8988T (cell line): ENCODE measurements around the gene PCYT2.
"Not testable (repeated sequence)": the region's sequence is repeated elsewhere in the genome, so short reads cannot be mapped to it uniquely, and the experiment has no call there.

ENCODE experiments used
- DNase-seq: peaks from one replicate; pipeline ENCODE4 v3.0.0; 2011

PCYT2 gene

GRCh38 chr17:81911277-81911961 is at the start of gene PCYT2:
Gene PCYT2, minus strand, starts transcription at chr17:81911399. Its CDS starts 44 bp downstream, at chr17:81911355.
- peak; percentile 97 for DNase-seq

GRCh38 chr17:81960130-81960958 is 49.1 kb upstream of the PCYT2 start:
- DNase-seq: no peak

GRCh38 chr17:81959362-81960129 is 48.3 kb upstream of the PCYT2 start:
- DNase-seq: peak; percentile 62

GRCh38 chr17:81958633-81959342 is 47.6 kb upstream of the PCYT2 start:
- DNase-seq: no peak

- no peak for DNase-seq
Observed at GRCh38 chr17:81957691-81958432, 46.7 kb upstream of the PCYT2 start.

- no peak for DNase-seq
Observed at GRCh38 chr17:81956607-81957589, 45.7 kb upstream of the PCYT2 start.

- DNase-seq: no peak
Observed at GRCh38 chr17:81955756-81956544, 44.8 kb upstream of the PCYT2 start.

- DNase-seq: no peak
Observed at GRCh38 chr17:81955058-81955681, 44.0 kb upstream of the PCYT2 start.

GRCh38 chr17:81954131-81955057 is 43.2 kb upstream of the PCYT2 start:
- no peak for DNase-seq

GRCh38 chr17:81953443-81953842 is 42.2 kb upstream of the PCYT2 start:
- DNase-seq: not testable (repeated sequence)

GRCh38 chr17:81952792-81953228 is 41.6 kb upstream of the PCYT2 start:
- DNase-seq: no peak

- no peak for DNase-seq
Observed at GRCh38 chr17:81951785-81952684, 40.8 kb upstream of the PCYT2 start.

- DNase-seq: no peak
Observed at GRCh38 chr17:81950501-81950900, 39.3 kb upstream of the PCYT2 start.

- DNase-seq: no peak
Observed at GRCh38 chr17:81948635-81949378, 37.6 kb upstream of the PCYT2 start.

GRCh38 chr17:81947189-81947588 is 36.0 kb upstream of the PCYT2 start, which contains the start of gene MYADML2:
Gene MYADML2, minus strand, starts transcription at chr17:81947233. Its CDS starts 5,492 bp downstream, at chr17:81941741.
- no peak for DNase-seq

- no peak for DNase-seq
Observed at GRCh38 chr17:81944858-81945257, 33.7 kb upstream of the PCYT2 start.
